H1 (cell line): ENCODE results near the gene ZNF362. TPM values are rescaled to one million over a fixed set of nuclear protein-coding genes. Genes with fewer than 3 reads are reported as not detected.

Experiments used
- CTCF ChIA-PET: fragments of 300-600 bp; sonication (Branson Sonifier 250); formaldehyde crosslinking; loops from one replicate; lab custom pipeline; 2021; ENCODE audit not compliant: partially characterized antibody; lab: Charles Lee
- POLR2A ChIA-PET: fragments of 300-600 bp; sonication (Branson Sonifier 250); formaldehyde crosslinking; loops from one replicate; lab custom pipeline; 2021; ENCODE audit warnings: inconsistent platforms; ENCODE audit not compliant: partially characterized antibody; lab: Charles Lee
- DNase-seq, 2 experiments: peaks; one replicate each; pipeline versions ENCODE4 v3.0.0 to v3.0.0-alpha.2; 2010 to 2022; ENCODE audit warnings: low spot score in 2 of 2, low read depth in 1 of 2, mixed read lengths in 1 of 2
- FAIRE-seq: peaks from 2 replicates; lab custom pipeline; 2011; peaks lifted over from hg19 to GRCh38; lab: Jason Lieb, UNC
- H2AFZ ChIP-seq: 2 replicates; pipeline ENCODE4 v1.8.1; 2012; ENCODE audit warnings: low read length, inconsistent platforms
- H2AK5ac ChIP-seq: 2 replicates; pipeline ENCODE4 v1.6.1; 2013; ENCODE audit warnings: low read depth, low read length
- H2BK120ac ChIP-seq: replicated peaks from 2 replicates; pipeline ENCODE3; 2013; ENCODE audit warnings: low read depth, low read length, inconsistent platforms
- H2BK12ac ChIP-seq: 2 replicates; pipeline ENCODE4 v1.6.1; 2013; ENCODE audit warnings: low read depth, low read length
- H2BK15ac ChIP-seq: 2 replicates; pipeline ENCODE4 v1.6.1; 2013; ENCODE audit warnings: low read length
- H2BK20ac ChIP-seq: 2 replicates; pipeline ENCODE4 v1.6.1; 2013; ENCODE audit warnings: low read length
- H2BK5ac ChIP-seq: 2 replicates; pipeline ENCODE4 v1.6.1; 2013; ENCODE audit warnings: low read depth, low read length
- H3K14ac ChIP-seq: 2 replicates; pipeline ENCODE4 v1.6.1; 2013; ENCODE audit warnings: inconsistent platforms; ENCODE audit not compliant: insufficient read length
- H3K18ac ChIP-seq: 2 replicates; pipeline ENCODE4 v1.6.1; 2013; ENCODE audit warnings: low read length; ENCODE audit errors: extremely low read depth
- H3K23ac ChIP-seq: 2 replicates; pipeline ENCODE4 v1.6.1; 2013; ENCODE audit warnings: inconsistent platforms; ENCODE audit not compliant: insufficient read length
- H3K23me2 ChIP-seq: 2 replicates; pipeline ENCODE4 v1.6.1; 2013; ENCODE audit warnings: low read depth, low read length
- H3K27ac ChIP-seq: 2 replicates; pipeline ENCODE4 v1.6.1; 2011; ENCODE audit warnings: low read depth, low read length, inconsistent platforms
- H3K27me3 ChIP-seq, 4 experiments: replicated peaks in 1 of 4; 1 replicate in 1 of 4; 2 replicates in 3 of 4; pipeline versions ENCODE4 v1.6.1 to v1.8.1; 2011 to 2013; ENCODE audit warnings: low read length in 3 of 4, mild to moderate bottlenecking in 3 of 4, inconsistent platforms in 2 of 4, mixed read lengths in 2 of 4, moderate library complexity in 1 of 4; ENCODE audit not compliant: control insufficient read depth in 3 of 4, insufficient read depth in 3 of 4; ENCODE audit errors: extremely low read depth in 1 of 4
- H3K36me3 ChIP-seq, 4 experiments: 2 replicates each; pipeline versions ENCODE4 v1.6.1 to v1.8.1; 2011 to 2013; ENCODE audit warnings: mild to moderate bottlenecking in 4 of 4, low read length in 3 of 4, moderate library complexity in 2 of 4, control low read depth in 1 of 4, inconsistent platforms in 1 of 4; ENCODE audit not compliant: insufficient read depth in 4 of 4, control insufficient read depth in 2 of 4
- H3K4ac ChIP-seq: replicated peaks from 2 replicates; pipeline ENCODE3; 2013; ENCODE audit warnings: low read length, low read depth, mixed read lengths, inconsistent platforms; ENCODE audit not compliant: insufficient read length
- H3K4me1 ChIP-seq, 4 experiments: replicated peaks in 1 of 4; 1 replicate in 1 of 4; 2 replicates in 3 of 4; pipeline versions ENCODE4 v1.6.1 to v1.8.1; 2011 to 2013; ENCODE audit warnings: low read length in 3 of 4, inconsistent platforms in 2 of 4, mixed read lengths in 1 of 4; ENCODE audit not compliant: insufficient read depth in 4 of 4, control insufficient read depth in 3 of 4
- H3K4me2 ChIP-seq, 2 experiments: 2 replicates each; pipeline versions ENCODE4 v1.6.1 to v1.8.1; 2011 to 2013; ENCODE audit warnings: low read depth in 2 of 2, low read length in 2 of 2, control low read depth in 1 of 2, inconsistent platforms in 1 of 2, mild to moderate bottlenecking in 1 of 2; ENCODE audit not compliant: insufficient read depth in 1 of 2
- H3K4me3 ChIP-seq, 4 experiments: fragments of 200-600, 300-600 bp in 1 of 4; sonication (generic), shearing (Covaris generic), sonication (Bioruptor Twin) in 1 of 4; 2 replicates each; pipeline versions ENCODE4 v1.5.1 to v1.8.1; 2011 to 2016; ENCODE audit warnings: low read length in 4 of 4, low read depth in 3 of 4, control low read depth in 2 of 4, inconsistent platforms in 2 of 4, mild to moderate bottlenecking in 2 of 4, mixed read lengths in 1 of 4, moderate library complexity in 1 of 4; ENCODE audit not compliant: insufficient read depth in 2 of 4; ENCODE audit errors: extremely low read depth in 1 of 4
- H3K56ac ChIP-seq: replicated peaks from 2 replicates; pipeline ENCODE3; 2013; ENCODE audit warnings: low read depth, mild to moderate bottlenecking, mixed read lengths, low read length, inconsistent platforms; ENCODE audit not compliant: insufficient read length
- H3K79me1 ChIP-seq: 2 replicates; pipeline ENCODE4 v1.6.1; 2013; ENCODE audit warnings: low read depth, low read length, control low read depth
- H3K79me2 ChIP-seq, 2 experiments: 2 replicates each; pipeline versions ENCODE4 v1.6.1 to v1.8.1; 2012 to 2013; ENCODE audit warnings: low read length in 2 of 2, mild to moderate bottlenecking in 2 of 2, inconsistent platforms in 1 of 2; ENCODE audit not compliant: insufficient read depth in 2 of 2, control insufficient read depth in 1 of 2
- H3K9ac ChIP-seq, 4 experiments: replicated peaks in 1 of 4; 1 replicate in 1 of 4; 2 replicates in 3 of 4; pipeline versions ENCODE4 v1.6.1 to v1.8.1; 2011 to 2013; ENCODE audit warnings: low read depth in 3 of 4, low read length in 3 of 4, control low read depth in 2 of 4, mild to moderate bottlenecking in 2 of 4, moderate library complexity in 2 of 4, inconsistent platforms in 1 of 4; ENCODE audit errors: extremely low read depth in 1 of 4
- H3K9me3 ChIP-seq, 2 experiments: 2 replicates each; pipeline versions ENCODE4 v1.6.1 to v1.8.1; 2012 to 2013; ENCODE audit warnings: mild to moderate bottlenecking in 2 of 2, moderate library complexity in 2 of 2, control low read depth in 1 of 2, inconsistent platforms in 1 of 2, low read depth in 1 of 2, low read length in 1 of 2, mixed read lengths in 1 of 2; ENCODE audit not compliant: insufficient read depth in 2 of 2
- H4K20me1 ChIP-seq, 2 experiments: replicated peaks in 1 of 2; 2 replicates each; pipeline versions ENCODE3 to v1.8.1; 2011 to 2013; ENCODE audit warnings: inconsistent platforms in 2 of 2, low read length in 2 of 2, mild to moderate bottlenecking in 1 of 2; ENCODE audit not compliant: insufficient read depth in 2 of 2, control insufficient read depth in 1 of 2
- H4K5ac ChIP-seq: 2 replicates; pipeline ENCODE4 v1.6.1; 2013; ENCODE audit warnings: low read length, low read depth, mixed read lengths, inconsistent platforms; ENCODE audit not compliant: insufficient read length
- H4K8ac ChIP-seq: 2 replicates; pipeline ENCODE4 v1.8.0; 2013; ENCODE audit warnings: mild to moderate bottlenecking, moderate library complexity, low read length, inconsistent platforms; ENCODE audit not compliant: insufficient read depth; ENCODE audit errors: extremely low read depth
- H4K91ac ChIP-seq: replicated peaks from 2 replicates; pipeline ENCODE3; 2013; ENCODE audit warnings: low read length, mixed read lengths, inconsistent platforms; ENCODE audit not compliant: insufficient read length
- ASH2L ChIP-seq: fragments of 200-600, 300-600 bp; sonication (generic); IDR thresholded peaks from one replicate; pipeline ENCODE4 v1.7.1; 2017; ENCODE audit warnings: low read length
- WGBS, 2 experiments: shearing (Covaris generic) in 1 of 2; methylation state at CpG; one replicate each; pipeline versions ENCODE4 v1.1.6 to v1.1.7; 2013 to 2015; ENCODE audit warnings: low lambda C conversion rate in 2 of 2, mixed read lengths in 2 of 2, inconsistent platforms in 1 of 2, low coverage in 1 of 2, missing lambda C conversion rate in 1 of 2; ENCODE audit not compliant: insufficient replicate concordance in 2 of 2, insufficient coverage in 1 of 2, insufficient read length in 1 of 2; ENCODE audit errors: extremely low coverage in 1 of 2, missing lambda C conversion rate in 1 of 2; 5-methylcytosine and 5-hydroxymethylcytosine counted together
- polyA plus RNA-seq, 7 experiments: library from polyadenylated mRNA; depleted of rRNA in 3 of 7; stranded (reverse) in 5 of 7; unstranded in 2 of 7; fragments of >200 nt in 5 of 7; fragments of 200-250 nt in 2 of 7; gene quantifications; 1 replicate in 5 of 7; 2 replicates in 1 of 7; 4 replicates in 1 of 7; pipeline versions ENCODE4 v1.2.1 to v1.2.3, GENCODE V29; 2011 to 2013; ENCODE audit warnings: missing spikeins in 2 of 7, mixed read lengths in 2 of 7
- total RNA-seq: library from RNA; stranded (reverse); fragmentation: NEBNext Ultra II Directional; extraction: Animal tissue kit (Norgen Biotek cat#: 25700); gene quantifications from 2 replicates; pipeline ENCODE4 v1.2.1, GENCODE V29; 2021

Gene ZNF362
- total and polyA plus RNA-seq, 2 of the 8 experiments (the other 6 are each of a cell fraction or from before 2014, with no cell fraction given): 24.2 to 27.8 TPM

DNA sequence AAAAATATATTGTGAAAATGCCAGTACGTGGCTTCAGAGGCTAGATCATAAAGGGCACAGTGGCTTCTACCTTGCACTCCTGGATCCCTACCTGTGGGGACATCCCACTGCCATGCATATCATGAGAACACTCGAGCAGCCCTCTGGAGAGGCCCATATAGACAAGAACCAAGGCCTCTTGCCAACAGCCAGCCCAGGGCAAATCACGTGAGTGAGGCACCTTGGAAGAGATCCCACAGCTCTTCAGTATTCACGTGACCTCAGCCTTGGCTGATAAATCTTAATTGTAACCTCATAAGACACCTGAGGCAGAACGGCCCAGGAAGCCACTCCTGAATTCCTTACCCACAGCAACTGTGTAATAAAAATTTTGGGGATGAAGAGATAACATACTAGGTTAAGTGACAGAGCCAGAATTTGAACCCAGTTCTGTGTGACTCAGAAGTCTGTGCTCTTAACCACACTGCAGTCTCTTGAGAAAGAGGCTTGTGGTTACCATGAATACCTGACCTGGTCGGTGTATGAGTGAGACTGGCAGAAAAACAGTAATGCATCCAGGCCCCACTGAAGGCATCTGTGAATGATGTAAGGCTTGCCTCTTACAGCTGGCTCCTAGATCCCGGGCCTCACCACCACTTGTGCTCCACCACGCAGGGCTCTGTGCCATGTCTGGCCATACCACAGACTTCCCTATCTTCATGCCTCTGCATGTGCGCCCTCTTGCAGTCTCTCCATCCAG, 71.5 kb downstream of the ZNF362 start:
- ChIA-PET POLR2A (no interaction called here), CTCF (interaction anchor here (0.9 to 5.0 kb wide), 5 partner anchors 11 to 127 kb away, joined by 3 to 36 read pairs (median 3); no protein-coding TSS in a partner anchor)
- H4K20me1 ChIP-seq: peaks cover 0 to 6% of the 10 kb centered on the region in 2 experiments
- H2BK120ac ChIP-seq: no peak overlapping the region
- no peak overlapping the region for H2AFZ ChIP-seq
- H3K9ac ChIP-seq: no peak overlapping the region
- H3K23me2 ChIP-seq: no peaks in the 10 kb centered on the region
- peaks cover 0 to 16% (median 7%) of the 10 kb centered on the region in 4 experiments; a peak in 5 of 8 replicates for H3K36me3 ChIP-seq
- WGBS, 2 experiments: 88% methylated on average over 9 of the region's 9 CpGs; no CpG with 5 or more reads in 1 of the 2 experiments
- FAIRE-seq (no peak), DNase-seq (no peak)
- no peak overlapping the region for H3K23ac ChIP-seq
- no peak overlapping the region for H3K27ac ChIP-seq
- no peak overlapping the region for H2BK12ac ChIP-seq
- no peak overlapping the region for H2BK20ac ChIP-seq
- H3K56ac ChIP-seq: no peak overlapping the region
- H3K27me3 ChIP-seq: no peaks in the 10 kb centered on the region
- 0 out of 7 replicates have a peak, but pooled peaks cover 0 to 3% (median 0%) of the 10 kb centered on the region in 4 experiments for H3K4me1 ChIP-seq
- H4K5ac ChIP-seq: no peak overlapping the region
- H3K79me1 ChIP-seq: no peaks in the 10 kb centered on the region
- H3K79me2 ChIP-seq: no peaks in the 10 kb centered on the region
- no peak overlapping the region for H4K91ac ChIP-seq
- H2BK5ac ChIP-seq: no peak overlapping the region
- H2AK5ac ChIP-seq: no peak overlapping the region
- no peak for TF ChIP-seq ASH2L
- H3K9me3 ChIP-seq: no peaks in the 10 kb centered on the region
- H4K8ac ChIP-seq: no peak overlapping the region
- no peak overlapping the region for H2BK15ac ChIP-seq
- no peak overlapping the region for H3K4me3 ChIP-seq
- H3K14ac ChIP-seq: no peak overlapping the region
- no peak overlapping the region for H3K4me2 ChIP-seq
- H3K4ac ChIP-seq: no peak overlapping the region
- H3K18ac ChIP-seq: no peak overlapping the region
